AG09319 (cell line): ENCODE measurements around the gene DNAH14.
"Not testable (repeated sequence)": the region's sequence is repeated elsewhere in the genome, so short reads cannot be mapped to it uniquely, and the experiment has no call there.

Experiments used
- DNase-seq: peaks from one replicate; pipeline ENCODE4 v3.0.0-alpha.2; 2010; ENCODE audit warnings: low read depth; ENCODE audit errors: extremely low read depth
- CTCF ChIP-seq: IDR thresholded peaks from 2 replicates; pipeline ENCODE4 v1.5.1; 2011; ENCODE audit warnings: low read depth, mild to moderate bottlenecking, inconsistent platforms, low read length, moderate library complexity

Gene DNAH14

GRCh38 chr1:224929335-224930237 is at the start of gene DNAH14:
DNAH14 (plus strand) TSS chr1:224929675; CDS start chr1:224952703, 23,028 bp downstream.
- DNase-seq = peak; percentile 42
- TF ChIP-seq CTCF = no peak

- DNase-seq = no peak
- no peak for TF ChIP-seq CTCF
These were observed 48.7 kb upstream of the DNAH14 start for GRCh38 chr1:224880593-224881307.

GRCh38 chr1:224881308-224881692 is 48.2 kb upstream of the DNAH14 start:
- DNase-seq = not testable (repeated sequence)

DNA sequence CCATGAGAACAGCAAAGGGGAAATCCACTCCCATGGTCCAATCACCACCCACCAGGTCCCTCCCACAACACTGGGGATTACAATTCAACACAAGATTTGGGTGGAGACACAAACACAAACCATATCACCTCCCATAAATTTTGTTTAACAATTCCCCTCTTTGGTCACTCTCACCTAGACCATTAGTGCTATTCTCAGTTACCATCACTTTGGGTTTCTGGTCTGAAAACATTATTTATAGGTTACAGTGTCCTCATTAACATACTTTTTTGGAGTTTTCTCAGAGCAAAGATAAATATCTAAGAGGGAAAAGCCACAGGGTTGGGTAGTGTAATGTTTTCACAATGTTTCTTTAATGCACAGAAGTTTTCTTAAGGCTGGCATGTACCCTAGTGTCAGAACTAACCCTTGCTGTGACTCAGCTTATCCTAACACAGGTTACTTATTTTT is 47.7 kb upstream of the DNAH14 start:
- no peak for TF ChIP-seq CTCF
- DNase-seq = no peak

DNA sequence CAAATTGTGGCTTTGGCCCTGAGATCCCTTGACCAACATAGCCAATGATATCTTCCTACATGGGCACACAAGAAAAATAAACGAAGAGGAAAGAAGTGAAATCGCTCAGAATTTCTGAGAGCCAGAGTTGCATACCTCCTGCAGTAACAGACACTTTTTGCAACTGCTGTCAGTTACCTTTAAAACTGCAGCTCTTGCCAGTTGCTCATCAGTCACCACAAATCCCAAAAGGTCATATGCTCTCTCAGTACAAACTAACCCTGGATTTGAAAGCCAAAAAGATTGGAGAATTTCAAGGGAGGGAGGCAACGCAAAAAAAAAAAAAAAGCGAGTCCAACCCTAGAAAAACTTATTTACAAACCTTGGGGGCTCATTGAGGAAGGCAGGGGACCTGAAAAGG is 47.2 kb upstream of the DNAH14 start:
- no peak for DNase-seq
- TF ChIP-seq CTCF = no peak

GRCh38 chr1:224883091-224883490 is 46.4 kb upstream of the DNAH14 start:
- no peak for DNase-seq
- TF ChIP-seq CTCF = no peak

- no peak for DNase-seq
- TF ChIP-seq CTCF = no peak
These were observed 45.1 kb upstream of the DNAH14 start for GRCh38 chr1:224884361-224884801.

- not testable (repeated sequence) for DNase-seq
These were observed 44.1 kb upstream of the DNAH14 start for GRCh38 chr1:224885376-224885775.
